Measurements from ENCODE around the gene TOP2A. TPM values are rescaled to one million over a fixed set of nuclear protein-coding genes. Genes with fewer than 3 reads are reported as not detected.
"Not testable (repeated sequence)": the region's sequence is repeated elsewhere in the genome, so short reads cannot be mapped to it uniquely, and the experiment has no call there.

The TOP2A gene
- total RNA-seq, 1 experiment from 2014 or later: 230 TPM

DNA sequence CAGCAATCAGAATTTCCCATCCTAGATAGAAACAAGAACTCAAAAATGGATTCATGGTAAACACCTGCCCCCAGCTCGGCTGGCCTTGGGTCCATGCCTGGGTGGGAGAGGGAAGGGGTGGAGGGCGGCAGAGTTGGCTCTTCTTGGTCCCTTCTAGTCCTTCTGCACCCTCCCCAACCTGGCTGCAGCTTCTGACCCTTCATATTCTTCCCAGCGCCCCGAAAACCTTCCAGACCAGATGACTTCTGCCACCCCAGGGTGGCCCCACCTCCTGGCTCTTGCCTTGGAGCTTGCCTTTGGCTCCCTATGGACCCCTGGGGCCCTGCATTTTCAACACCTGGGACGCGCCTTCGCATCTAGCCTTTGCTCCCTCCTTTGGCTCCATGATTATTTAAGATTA lies 47.8 kb downstream of the TOP2A start:
- Histone ChIP-seq H2BK5ac (ENCODE audit: insufficient read length, low read length) (no peak overlapping the region), H3K9ac (ENCODE audit: extremely low read depth, insufficient read length, low read length) (no peak overlapping the region), H4K8ac (replicated peaks; ENCODE audit: insufficient read length, low read depth, low read length) (no peak overlapping the region), H3K27ac (ENCODE audit: insufficient read length, low read depth, low read length) (no peak overlapping the region), H2BK120ac (ENCODE audit: low read depth, low read length, poor library complexity, severe bottlenecking) (no peak overlapping the region), H2AK5ac (ENCODE audit: insufficient read length, low read length) (no peak overlapping the region), H2BK20ac (ENCODE audit: low read depth, low read length, poor library complexity, severe bottlenecking) (no peak overlapping the region), H3K4me2 (ENCODE audit: insufficient read depth, insufficient read length, low read length) (no peak overlapping the region), H4K5ac (ENCODE audit: insufficient read length, low read depth, low read length) (no peak overlapping the region), H3K4me1 (ENCODE audit: insufficient read depth, low read length) (peaks cover under 1% of the 10 kb centered on the region; the same call in 1 of the 2 replicates), H3K79me1 (ENCODE audit: insufficient read depth, low read depth, low read length, poor library complexity, severe bottlenecking) (no peaks in the 10 kb centered on the region), H3K27me3 (ENCODE audit: insufficient read depth, low read length) (no peaks in the 10 kb centered on the region), H3K56ac (ENCODE audit: insufficient read length, low read depth, low read length) (no peak overlapping the region), H3K23ac (ENCODE audit: insufficient read length, low read depth, low read length) (no peak overlapping the region), H3K18ac (ENCODE audit: insufficient read length, low read depth, low read length) (no peak overlapping the region), H3K14ac (ENCODE audit: insufficient read depth, low read length) (no peak overlapping the region), H3K9me3 (ENCODE audit: control insufficient read depth, low read depth, low read length) (no peaks in the 10 kb centered on the region), H4K91ac (ENCODE audit: insufficient read length, low read depth, low read length) (no peak overlapping the region), H4K20me1 (ENCODE audit: control insufficient read depth, insufficient read depth, insufficient read length) (no peaks in the 10 kb centered on the region), H2BK15ac (ENCODE audit: low read depth, low read length) (no peak overlapping the region), H3K4ac (ENCODE audit: low read depth, low read length) (no peak overlapping the region), H2AFZ (ENCODE audit: low read length) (no peak overlapping the region), H3K79me2 (ENCODE audit: insufficient read depth, low read length) (no peaks in the 10 kb centered on the region), H2BK12ac (ENCODE audit: insufficient read length, low read depth, low read length) (no peak overlapping the region), H3K23me2 (ENCODE audit: insufficient read length, low read depth, low read length, poor library complexity, severe bottlenecking) (no peaks in the 10 kb centered on the region), H3T11ph (ENCODE audit: low read length) (no peak overlapping the region)
- Mint-ChIP-seq H3K4me1 (peaks cover 6 to 11% of the 10 kb centered on the region in 2 experiments), H3K27ac (no peak overlapping the region), H3K36me3 (ENCODE audit: insufficient read depth in 1 of 3, low read depth in 3 of 3) (peaks cover 0 to 5% (median 2%) of the 10 kb centered on the region in 3 experiments; a peak in 4 of 7 replicates), H3K27me3 (ENCODE audit: low read depth) (peaks cover 3% of the 10 kb centered on the region), H3K4me3 (no peak overlapping the region), H3K9me3 (peaks cover 4 to 6% of the 10 kb centered on the region in 2 experiments; a peak in 4 of 5 replicates)
- no peak for DNase-seq
- TF ChIP-seq, protein P1, sequence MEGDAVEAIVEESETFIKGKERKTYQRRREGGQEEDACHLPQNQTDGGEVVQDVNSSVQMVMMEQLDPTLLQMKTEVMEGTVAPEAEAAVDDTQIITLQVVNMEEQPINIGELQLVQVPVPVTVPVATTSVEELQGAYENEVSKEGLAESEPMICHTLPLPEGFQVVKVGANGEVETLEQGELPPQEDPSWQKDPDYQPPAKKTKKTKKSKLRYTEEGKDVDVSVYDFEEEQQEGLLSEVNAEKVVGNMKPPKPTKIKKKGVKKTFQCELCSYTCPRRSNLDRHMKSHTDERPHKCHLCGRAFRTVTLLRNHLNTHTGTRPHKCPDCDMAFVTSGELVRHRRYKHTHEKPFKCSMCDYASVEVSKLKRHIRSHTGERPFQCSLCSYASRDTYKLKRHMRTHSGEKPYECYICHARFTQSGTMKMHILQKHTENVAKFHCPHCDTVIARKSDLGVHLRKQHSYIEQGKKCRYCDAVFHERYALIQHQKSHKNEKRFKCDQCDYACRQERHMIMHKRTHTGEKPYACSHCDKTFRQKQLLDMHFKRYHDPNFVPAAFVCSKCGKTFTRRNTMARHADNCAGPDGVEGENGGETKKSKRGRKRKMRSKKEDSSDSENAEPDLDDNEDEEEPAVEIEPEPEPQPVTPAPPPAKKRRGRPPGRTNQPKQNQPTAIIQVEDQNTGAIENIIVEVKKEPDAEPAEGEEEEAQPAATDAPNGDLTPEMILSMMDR (conservative IDR thresholded peaks at IDR 0.05): no peak
- WGBS (ENCODE audit: extremely low coverage, insufficient read length, low lambda C conversion rate): no CpG with 5 or more reads among the region's 7 CpGs

DNA sequence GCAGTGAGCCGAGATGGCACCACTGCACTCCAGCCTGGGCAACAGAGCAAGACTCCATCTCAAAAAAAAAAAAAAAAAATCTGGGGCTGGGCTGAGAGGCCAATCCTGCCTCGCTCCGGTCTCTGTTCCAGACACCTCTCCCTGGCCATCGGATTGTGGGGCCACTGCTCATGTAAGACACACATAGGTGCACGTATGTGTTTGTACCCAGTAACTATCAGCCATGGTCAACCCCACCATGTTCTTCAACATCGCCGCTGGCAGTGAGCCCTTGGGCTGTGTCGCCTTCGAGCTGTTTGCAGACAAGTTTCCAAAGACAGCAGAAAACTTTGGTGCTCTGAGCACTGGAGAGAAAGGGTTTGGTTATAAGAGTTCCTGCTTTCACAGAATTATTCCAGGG lies 50.0 kb downstream of the TOP2A start:
- Mint-ChIP-seq H3K4me1 (peaks cover 7 to 20% of the 10 kb centered on the region in 2 experiments), H3K27me3 (ENCODE audit: low read depth) (peaks cover 22% of the 10 kb centered on the region)
- H3K79me2 ChIP-seq (ENCODE audit: insufficient read depth, low read length); H4K91ac ChIP-seq (ENCODE audit: insufficient read length, low read depth, low read length); H2BK12ac ChIP-seq (ENCODE audit: insufficient read length, low read depth, low read length); DNase-seq; H3K9ac ChIP-seq (ENCODE audit: extremely low read depth, insufficient read length, low read length); H3K4me1 ChIP-seq (ENCODE audit: insufficient read depth, low read length); H2BK5ac ChIP-seq (ENCODE audit: insufficient read length, low read length); H2BK20ac ChIP-seq (ENCODE audit: low read depth, low read length, poor library complexity, severe bottlenecking); H2AK5ac ChIP-seq (ENCODE audit: insufficient read length, low read length); H3K9me3 ChIP-seq (ENCODE audit: control insufficient read depth, low read depth, low read length); H3K79me1 ChIP-seq (ENCODE audit: insufficient read depth, low read depth, low read length, poor library complexity, severe bottlenecking); H3K4me3 Mint-ChIP-seq; H3K27ac Mint-ChIP-seq; H3K4ac ChIP-seq (ENCODE audit: low read depth, low read length); H3K27me3 ChIP-seq (ENCODE audit: insufficient read depth, low read length); H3K9me3 Mint-ChIP-seq; H3K56ac ChIP-seq (ENCODE audit: insufficient read length, low read depth, low read length); H4K5ac ChIP-seq (ENCODE audit: insufficient read length, low read depth, low read length); H3K18ac ChIP-seq (ENCODE audit: insufficient read length, low read depth, low read length); H3K27ac ChIP-seq (ENCODE audit: insufficient read length, low read depth, low read length); H3K4me2 ChIP-seq (ENCODE audit: insufficient read depth, insufficient read length, low read length); H3K14ac ChIP-seq (ENCODE audit: insufficient read depth, low read length); H3K23ac ChIP-seq (ENCODE audit: insufficient read length, low read depth, low read length); H3T11ph ChIP-seq (ENCODE audit: low read length); H4K20me1 ChIP-seq (ENCODE audit: control insufficient read depth, insufficient read depth, insufficient read length); H4K8ac ChIP-seq (replicated peaks; ENCODE audit: insufficient read length, low read depth, low read length); H2BK15ac ChIP-seq (ENCODE audit: low read depth, low read length); H2BK120ac ChIP-seq (ENCODE audit: low read depth, low read length, poor library complexity, severe bottlenecking); H3K36me3 Mint-ChIP-seq (ENCODE audit: insufficient read depth in 1 of 3, low read depth in 3 of 3); H2AFZ ChIP-seq (ENCODE audit: low read length): not testable (repeated sequence)
- peaks cover 10% of the 10 kb centered on the region for H3K23me2 ChIP-seq (ENCODE audit: insufficient read length, low read depth, low read length, poor library complexity, severe bottlenecking)
- WGBS (ENCODE audit: extremely low coverage, insufficient read length, low lambda C conversion rate): no CpG with 5 or more reads among the region's 9 CpGs
